OCI-M1 (cell line): ENCODE results near the gene RBMS3.
A peak's percentile ranks its signal among the peaks of the same experiment; 100 is the strongest.

Source experiments
- DNase-seq: peaks from one replicate; lab custom pipeline; 2025; lab: John Stamatoyannopoulos, UW

RBMS3 gene

DNA sequence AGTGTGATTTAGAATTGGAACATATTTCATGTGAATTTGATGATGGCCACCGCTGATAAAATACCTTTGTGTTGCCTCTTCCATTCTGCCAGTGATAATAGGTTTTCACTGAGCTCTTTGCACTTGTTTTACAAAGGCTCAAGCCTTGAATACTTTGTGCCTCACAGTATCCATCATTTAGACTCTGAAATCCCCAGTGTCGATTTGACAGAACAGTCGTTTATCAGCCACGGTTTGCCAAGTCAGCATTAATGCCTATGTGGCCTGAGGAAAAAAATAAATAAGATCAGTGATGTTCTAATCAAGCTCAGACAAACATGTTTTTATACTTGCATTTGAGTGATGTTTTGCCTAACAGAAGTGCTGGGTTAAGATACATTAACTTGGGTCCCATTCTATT, 399.1 kb downstream of the RBMS3 start:
- no peak for DNase-seq

- peak; percentile 91 for DNase-seq
Observed at GRCh38 chr3:29683018-29683993, 402.4 kb downstream of the RBMS3 start.

GRCh38 chr3:29686889-29687592, 406.2 kb downstream of the RBMS3 start:
- DNase-seq, result peak; percentile 95

GRCh38 chr3:29690686-29691353, 409.9 kb downstream of the RBMS3 start:
- DNase-seq, result no peak

DNA sequence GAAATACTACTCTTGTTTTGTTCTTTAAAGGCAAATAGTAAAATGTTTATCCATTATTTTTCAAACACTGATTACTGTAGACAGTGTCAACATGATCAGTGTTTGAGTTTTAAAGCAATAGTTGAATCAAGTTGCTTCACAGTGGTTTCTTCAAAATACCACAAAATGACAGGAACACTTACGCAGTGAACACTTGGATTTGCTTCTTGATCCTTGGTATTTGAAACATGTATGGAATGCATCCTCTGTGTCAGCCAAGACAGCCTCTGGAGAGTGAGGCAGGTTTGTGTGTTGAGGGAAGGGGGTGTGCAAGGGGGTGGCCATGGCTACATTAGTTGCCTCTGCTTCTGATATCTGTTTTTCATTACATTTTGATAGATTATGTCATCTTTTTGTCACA, 413.0 kb downstream of the RBMS3 start:
- DNase-seq, result no peak

- DNase-seq, result no peak
Observed at GRCh38 chr3:29694331-29694730, 413.5 kb downstream of the RBMS3 start.

DNA sequence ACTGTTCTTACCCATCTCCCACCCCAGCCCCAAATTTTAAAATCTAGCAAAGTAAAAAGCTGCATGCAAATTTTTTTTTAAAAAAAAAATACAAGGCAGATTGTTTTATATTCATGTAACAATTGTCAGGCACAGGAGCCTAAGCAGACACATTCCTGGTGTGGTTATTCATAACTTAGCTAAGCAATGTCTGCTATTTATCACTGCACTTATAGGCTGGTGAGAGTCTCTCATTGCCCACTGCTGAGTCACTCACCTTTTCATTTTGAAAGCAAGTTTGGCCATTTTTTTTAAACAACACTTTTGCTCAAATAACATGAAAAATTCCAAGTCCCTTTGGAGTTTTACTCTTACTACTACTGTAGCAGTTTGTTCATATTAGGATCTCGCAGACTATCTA, 413.9 kb downstream of the RBMS3 start:
- no peak for DNase-seq

DNA sequence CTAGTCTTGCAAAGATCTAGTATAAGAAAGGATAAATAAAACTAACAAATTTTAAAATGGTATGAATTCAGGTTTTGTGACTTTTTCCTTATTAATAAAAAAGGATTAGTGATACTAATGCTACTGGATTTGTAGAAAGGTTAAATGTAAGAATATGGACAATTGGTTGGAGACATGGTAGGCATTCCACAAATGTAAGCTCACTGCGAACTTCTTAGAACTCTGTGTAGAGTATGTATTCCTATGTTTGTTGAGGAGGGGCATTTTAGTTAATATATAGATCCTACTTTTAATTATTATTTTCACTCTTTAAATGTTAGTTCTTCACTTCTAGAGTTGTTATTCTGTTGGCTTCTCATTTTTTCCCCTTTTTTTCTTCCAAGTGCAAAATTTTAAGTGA, 414.3 kb downstream of the RBMS3 start:
- DNase-seq, result no peak

GRCh38 chr3:29695643-29696198, 414.9 kb downstream of the RBMS3 start:
- DNase-seq, result peak; percentile 39

- DNase-seq, result no peak
Observed at GRCh38 chr3:29696311-29696710, 415.4 kb downstream of the RBMS3 start.

DNA sequence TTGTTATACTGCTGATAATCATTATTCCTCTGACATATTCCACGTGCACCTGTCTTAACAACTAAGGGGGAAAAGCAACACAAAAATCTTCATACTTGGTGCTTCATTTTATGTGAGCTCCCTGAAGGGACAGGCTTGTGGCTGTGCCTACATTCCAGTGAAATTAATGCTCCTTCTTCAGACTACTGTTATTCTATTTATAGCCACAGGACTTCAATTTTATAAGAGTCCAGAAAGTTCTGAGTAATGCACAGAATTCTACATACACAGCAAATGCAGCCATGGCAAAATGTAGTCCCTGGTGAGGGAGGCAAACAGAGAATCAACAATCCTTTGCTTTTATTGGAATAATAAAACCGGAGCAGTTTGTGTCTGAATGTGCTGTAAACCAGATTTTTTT, 417.1 kb downstream of the RBMS3 start:
- no peak for DNase-seq

DNA sequence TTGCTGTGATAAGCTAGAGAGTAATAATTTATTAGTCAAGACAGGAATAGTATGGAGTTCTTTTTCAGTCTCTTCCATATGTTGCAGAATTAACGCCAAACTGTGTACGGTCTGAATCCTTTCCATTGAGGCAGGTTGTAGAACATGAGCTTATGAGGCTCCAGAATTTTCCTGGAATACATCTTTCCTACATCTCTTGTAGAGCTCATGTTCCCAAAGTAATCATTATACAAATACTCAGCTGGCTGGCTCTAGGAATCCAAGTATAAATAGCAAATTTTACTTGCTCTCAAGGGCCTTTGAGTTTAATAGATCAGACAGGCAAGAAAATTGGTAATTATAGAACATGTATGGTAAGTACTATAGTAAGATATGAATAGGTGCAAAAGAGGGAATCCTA, 419.4 kb downstream of the RBMS3 start:
- no peak for DNase-seq

GRCh38 chr3:29701326-29701983, 420.6 kb downstream of the RBMS3 start:
- no peak for DNase-seq

GRCh38 chr3:29705906-29706844, 425.3 kb downstream of the RBMS3 start:
- DNase-seq, result no peak

GRCh38 chr3:29708884-29709283, 428.0 kb downstream of the RBMS3 start:
- DNase-seq, result no peak

DNA sequence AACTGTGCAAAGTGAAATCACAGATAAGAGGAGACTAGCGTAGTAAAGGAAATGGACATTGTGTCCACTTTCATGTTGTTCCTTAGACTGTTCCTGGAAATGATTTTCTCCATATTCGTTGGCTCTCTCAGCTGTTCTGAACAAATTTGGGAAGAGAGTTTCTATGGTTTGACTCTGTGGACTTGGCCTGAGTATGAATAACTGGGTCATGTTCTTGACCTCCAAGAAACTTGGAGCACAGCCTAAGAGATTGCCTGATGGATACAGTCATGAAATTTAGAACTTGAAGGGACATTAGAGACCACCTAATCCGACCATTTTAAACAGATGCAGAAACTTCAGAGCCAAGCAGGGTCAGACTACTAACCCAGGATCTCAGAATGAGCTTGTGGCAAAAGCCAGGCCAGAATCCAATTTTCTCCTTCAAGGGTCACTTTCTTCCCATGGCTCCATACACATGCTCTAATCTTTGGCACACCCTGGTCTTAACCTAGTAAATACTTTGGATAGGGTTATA, 430.4 kb downstream of the RBMS3 start:
- DNase-seq, result no peak

DNA sequence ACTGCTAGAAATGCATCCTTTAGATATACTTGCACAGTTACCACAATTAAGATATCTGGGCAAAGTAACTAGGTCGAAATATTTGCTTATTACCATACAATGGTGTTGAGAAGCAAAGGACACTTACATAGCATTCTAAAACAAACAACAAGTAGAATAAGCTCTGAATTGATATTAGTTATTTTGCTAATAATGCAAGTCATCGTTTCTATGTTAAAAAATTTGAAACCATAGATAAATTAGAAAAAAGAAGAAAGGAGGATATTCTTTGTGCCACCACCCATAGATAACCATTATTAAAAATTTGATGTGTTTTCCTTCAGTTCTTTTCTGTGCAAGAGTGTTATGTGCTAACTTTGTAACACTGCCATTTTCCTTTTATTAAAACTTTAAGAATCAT, 435.3 kb downstream of the RBMS3 start:
- DNase-seq, result no peak

DNA sequence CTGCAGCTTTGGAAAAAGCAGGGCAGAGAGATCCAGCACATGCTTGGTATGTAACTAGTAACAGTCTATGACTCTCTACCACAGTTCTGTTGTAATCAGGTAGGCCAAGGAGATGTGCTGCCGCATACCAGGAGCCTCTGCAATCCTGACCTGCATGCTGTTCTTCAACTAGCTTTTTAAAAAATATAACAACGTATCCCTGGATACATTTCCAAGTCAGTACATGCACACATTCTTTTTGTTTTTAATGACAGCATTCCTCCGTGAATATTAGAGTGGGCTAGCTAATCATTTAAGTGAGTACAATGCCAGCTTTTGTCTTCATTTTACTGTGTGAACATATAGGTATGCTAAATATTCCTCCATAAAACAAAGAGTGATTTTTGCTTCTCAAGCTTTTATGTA, 437.8 kb downstream of the RBMS3 start:
- no peak for DNase-seq

- no peak for DNase-seq
Observed at GRCh38 chr3:29720665-29721064, 439.8 kb downstream of the RBMS3 start.

DNA sequence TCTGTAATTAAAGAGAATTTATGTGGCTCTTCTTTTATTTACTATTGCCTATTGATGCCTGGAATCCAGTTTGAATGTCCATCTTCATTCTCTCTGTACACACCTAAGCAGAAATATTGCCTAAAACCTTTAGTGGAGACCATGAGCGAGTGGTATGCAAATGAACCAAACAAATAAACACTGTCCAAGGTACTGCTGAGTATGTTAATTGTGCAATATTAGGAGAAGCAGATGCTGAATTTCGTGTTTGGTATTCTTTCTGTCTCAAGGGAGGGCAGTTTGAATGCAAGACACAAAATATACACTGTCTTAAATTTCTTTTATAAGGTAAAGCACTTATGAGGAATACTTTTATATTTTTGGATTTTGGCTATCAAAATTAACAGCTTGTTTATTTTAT, 440.9 kb downstream of the RBMS3 start:
- DNase-seq, result no peak
